ENCODE data around the gene GPR22. TPM values are rescaled to one million over a fixed set of nuclear protein-coding genes. Genes with fewer than 3 reads are reported as not detected.

Gene GPR22
- total RNA-seq, 2 donors from 2014 or later = not detected

- DNase-seq = no peak
- intact Hi-C loops (cut with DNase I) = no loop called here
- no peak overlapping the region for H3K27ac ChIP-seq
- no peak overlapping the region for H3K4me3 ChIP-seq
- 49 to 73% methylated on average over 3 of the region's 3 CpGs for WGBS, 2 donors
- ATAC-seq = no peak
- H3K4me1 ChIP-seq = no peaks in the 10 kb centered on the region
- H3K36me3 ChIP-seq (replicated peaks in 1 of 2; ENCODE audit: insufficient read depth in 1 of 2, low read depth in 2 of 2) = no peaks in the 10 kb centered on the region
- no peaks in the 10 kb centered on the region for H3K27me3 ChIP-seq
- TF ChIP-seq CTCF (IDR thresholded peaks at IDR 0.05) (no peak), POLR2A (IDR thresholded peaks at IDR 0.05) (no peak)
- no peaks in the 10 kb centered on the region for H3K9me3 ChIP-seq
These were observed 2.3 kb downstream of the GPR22 start for GRCh38 chr7:107472116-107472515.

- Histone ChIP-seq H3K4me1 (no peaks in the 10 kb centered on the region), H3K9me3 (no peaks in the 10 kb centered on the region), H3K27me3 (no peaks in the 10 kb centered on the region), H3K27ac (no peak overlapping the region), H3K4me3 (no peak overlapping the region), H3K36me3 (replicated peaks in 1 of 2; ENCODE audit: insufficient read depth in 1 of 2, low read depth in 2 of 2) (no peaks in the 10 kb centered on the region)
- intact Hi-C loops (cut with DNase I) = no loop called here
- WGBS, 2 donors = 74 to 77% methylated on average over 5 of the region's 5 CpGs
- ATAC-seq = no peak
- TF ChIP-seq CTCF (IDR thresholded peaks at IDR 0.05) = no peak
- TF ChIP-seq POLR2A (IDR thresholded peaks at IDR 0.05) = no peak
- DNase-seq = no peak
These were observed 4.3 kb downstream of the GPR22 start for GRCh38 chr7:107474104-107474521.

GRCh38 chr7:107479303-107479702 lies 9.4 kb downstream of the GPR22 start:
- no peaks in the 10 kb centered on the region for H3K36me3 ChIP-seq (replicated peaks in 1 of 2; ENCODE audit: insufficient read depth in 1 of 2, low read depth in 2 of 2)
- TF ChIP-seq POLR2A (IDR thresholded peaks at IDR 0.05) = no peak
- TF ChIP-seq CTCF (IDR thresholded peaks at IDR 0.05) = no peak
- H3K4me3 ChIP-seq = no peak overlapping the region
- DNase-seq (no peak), ATAC-seq (no peak)
- no peaks in the 10 kb centered on the region for H3K27me3 ChIP-seq
- no peaks in the 10 kb centered on the region for H3K4me1 ChIP-seq
- intact Hi-C loops (cut with DNase I) = no loop called here
- no peaks in the 10 kb centered on the region for H3K9me3 ChIP-seq
- WGBS, 2 donors = 62 to 63% methylated on average over 2 of the region's 2 CpGs
- H3K27ac ChIP-seq = no peak overlapping the region

- Histone ChIP-seq H3K27me3 (no peaks in the 10 kb centered on the region), H3K27ac (no peak overlapping the region), H3K4me3 (no peak overlapping the region), H3K9me3 (no peaks in the 10 kb centered on the region), H3K4me1 (peaks cover 6% of the 10 kb centered on the region), H3K36me3 (replicated peaks in 1 of 2; ENCODE audit: insufficient read depth in 1 of 2, low read depth in 2 of 2) (no peaks in the 10 kb centered on the region)
- no peak for DNase-seq
- 86 to 95% methylated on average over 3 of the region's 3 CpGs for WGBS, 2 donors
- TF ChIP-seq POLR2A (IDR thresholded peaks at IDR 0.05) (no peak), CTCF (IDR thresholded peaks at IDR 0.05) (no peak)
- no peak for ATAC-seq
- intact Hi-C loops (cut with DNase I) = no loop called here
These were observed 11.1 kb downstream of the GPR22 start for GRCh38 chr7:107480932-107481331.

GRCh38 chr7:107482571-107482970 lies 12.7 kb downstream of the GPR22 start:
- WGBS, 2 donors = 96 to 97% methylated on average over 1 of the region's 1 CpG
- TF ChIP-seq CTCF (IDR thresholded peaks at IDR 0.05) = no peak
- no peak for TF ChIP-seq POLR2A (IDR thresholded peaks at IDR 0.05)
- Histone ChIP-seq H3K36me3 (replicated peaks in 1 of 2; ENCODE audit: insufficient read depth in 1 of 2, low read depth in 2 of 2) (no peaks in the 10 kb centered on the region), H3K4me1 (peaks cover 6% of the 10 kb centered on the region), H3K9me3 (no peaks in the 10 kb centered on the region), H3K27me3 (no peaks in the 10 kb centered on the region), H3K27ac (no peak overlapping the region), H3K4me3 (no peak overlapping the region)
- intact Hi-C loops (cut with DNase I) = no loop called here
- DNase-seq (no peak), ATAC-seq (no peak)
